ENCODE results near the gene TMEM87B.
A peak's percentile ranks its signal among the peaks of the same experiment; 100 is the strongest.
"Not testable (repeated sequence)": the region's sequence is repeated elsewhere in the genome, so short reads cannot be mapped to it uniquely, and the experiment has no call there.

TMEM87B gene

GRCh38 chr2:112024896-112025491 is 30.1 kb upstream of the TMEM87B start:
- no peak for DNase-seq
- TF ChIP-seq POLR2A (IDR thresholded peaks at IDR 0.05; ENCODE audit: low read length), result no peak

- DNase-seq, result peak; percentile 74 to 79
- no peak for TF ChIP-seq GATA1 (IDR thresholded peaks at IDR 0.05; ENCODE audit: low read depth, low read length)
- TF ChIP-seq POLR2A (IDR thresholded peaks at IDR 0.05; ENCODE audit: low read length), result no peak
These were observed 28.6 kb upstream of the TMEM87B start for GRCh38 chr2:112026509-112026908.

- no peak for TF ChIP-seq GATA1 (IDR thresholded peaks at IDR 0.05; ENCODE audit: low read depth, low read length)
- TF ChIP-seq POLR2A (IDR thresholded peaks at IDR 0.05; ENCODE audit: low read length), result no peak
- DNase-seq, result no peak
These were observed 27.3 kb upstream of the TMEM87B start for GRCh38 chr2:112027767-112028166.

- DNase-seq, result no peak
These were observed 25.9 kb upstream of the TMEM87B start for GRCh38 chr2:112029164-112029563.

GRCh38 chr2:112031473-112032223 is 23.4 kb upstream of the TMEM87B start:
- no peak for DNase-seq
- TF ChIP-seq GATA1 (IDR thresholded peaks at IDR 0.05; ENCODE audit: low read depth, low read length), result no peak
- no peak for TF ChIP-seq POLR2A (IDR thresholded peaks at IDR 0.05; ENCODE audit: low read length)

More at GRCh38 chr2:112029164-112029563, 25.9 kb upstream of the TMEM87B start:
- TF ChIP-seq POLR2A (IDR thresholded peaks at IDR 0.05; ENCODE audit: low read length) (no peak), GATA1 (IDR thresholded peaks at IDR 0.05; ENCODE audit: low read depth, low read length) (no peak)

- TF ChIP-seq POLR2A (IDR thresholded peaks at IDR 0.05; ENCODE audit: low read length), result no peak
- no peak for TF ChIP-seq GATA1 (IDR thresholded peaks at IDR 0.05; ENCODE audit: low read depth, low read length)
- no peak for DNase-seq
These were observed 22.9 kb upstream of the TMEM87B start for GRCh38 chr2:112032224-112032586.

GRCh38 chr2:112032689-112033465 is 22.2 kb upstream of the TMEM87B start:
- DNase-seq, result no peak

GRCh38 chr2:112033600-112033999 is 21.5 kb upstream of the TMEM87B start:
- TF ChIP-seq POLR2A (IDR thresholded peaks at IDR 0.05; ENCODE audit: low read length) (no peak), GATA1 (IDR thresholded peaks at IDR 0.05; ENCODE audit: low read depth, low read length) (no peak)
- DNase-seq, result no peak

More at GRCh38 chr2:112032689-112033465, 22.2 kb upstream of the TMEM87B start:
- TF ChIP-seq GATA1 (IDR thresholded peaks at IDR 0.05; ENCODE audit: low read depth, low read length) (no peak), POLR2A (IDR thresholded peaks at IDR 0.05; ENCODE audit: low read length) (no peak)

- DNase-seq, result no peak
- TF ChIP-seq GATA1 (IDR thresholded peaks at IDR 0.05; ENCODE audit: low read depth, low read length), result no peak
- no peak for TF ChIP-seq POLR2A (IDR thresholded peaks at IDR 0.05; ENCODE audit: low read length)
These were observed 20.1 kb upstream of the TMEM87B start for GRCh38 chr2:112034924-112035323.

GRCh38 chr2:112035786-112036185 is 19.3 kb upstream of the TMEM87B start:
- peak in 1 of 2 experiments; percentile 33 for DNase-seq
- TF ChIP-seq POLR2A (IDR thresholded peaks at IDR 0.05; ENCODE audit: low read length), result no peak
- TF ChIP-seq GATA1 (IDR thresholded peaks at IDR 0.05; ENCODE audit: low read depth, low read length), result no peak

- not testable (repeated sequence) for DNase-seq
These were observed 15.5 kb upstream of the TMEM87B start for GRCh38 chr2:112039556-112039955.

GRCh38 chr2:112040066-112040465 is 15.0 kb upstream of the TMEM87B start:
- not testable (repeated sequence) for DNase-seq

GRCh38 chr2:112041460-112041859 is 13.6 kb upstream of the TMEM87B start:
- peak; percentile 25 to 65 for DNase-seq

- TF ChIP-seq GATA1 (IDR thresholded peaks at IDR 0.05; ENCODE audit: low read depth, low read length) (no peak), POLR2A (IDR thresholded peaks at IDR 0.05; ENCODE audit: low read length) (no peak)
- DNase-seq, result no peak
These were observed 9.5 kb upstream of the TMEM87B start for GRCh38 chr2:112045446-112046014.
